ENCODE measurements around the gene GIGYF2.
"Not testable (repeated sequence)": the region's sequence is repeated elsewhere in the genome, so short reads cannot be mapped to it uniquely, and the experiment has no call there.

The GIGYF2 gene

GRCh38 chr2:232893834-232894233 is 196.7 kb downstream of the GIGYF2 start:
- no peak for DNase-seq (ENCODE audit: low spot score)

- DNase-seq (ENCODE audit: low spot score), result no peak
Measured at GRCh38 chr2:232894251-232894650, 197.1 kb downstream of the GIGYF2 start.

DNA sequence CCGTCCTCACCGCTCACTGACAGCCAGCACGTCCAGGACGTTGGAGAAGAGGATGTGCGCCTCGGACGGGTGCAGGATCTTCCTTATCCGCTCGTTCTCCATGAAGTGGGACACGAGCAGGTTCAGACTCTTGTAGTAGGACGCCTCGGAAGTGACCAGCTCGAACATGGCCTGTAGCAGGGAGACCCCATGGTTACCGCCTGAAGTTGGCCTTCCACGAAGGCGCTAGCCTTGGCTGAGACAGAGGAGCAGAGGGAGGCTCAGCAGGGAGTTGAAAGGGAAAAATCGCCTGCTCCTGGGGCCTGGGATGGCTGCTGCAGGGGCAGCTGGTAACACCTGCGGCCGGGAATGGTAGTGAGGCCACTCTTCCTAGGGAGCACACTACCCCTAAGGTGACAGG is 197.6 kb downstream of the GIGYF2 start:
- no peak for DNase-seq (ENCODE audit: low spot score)

DNA sequence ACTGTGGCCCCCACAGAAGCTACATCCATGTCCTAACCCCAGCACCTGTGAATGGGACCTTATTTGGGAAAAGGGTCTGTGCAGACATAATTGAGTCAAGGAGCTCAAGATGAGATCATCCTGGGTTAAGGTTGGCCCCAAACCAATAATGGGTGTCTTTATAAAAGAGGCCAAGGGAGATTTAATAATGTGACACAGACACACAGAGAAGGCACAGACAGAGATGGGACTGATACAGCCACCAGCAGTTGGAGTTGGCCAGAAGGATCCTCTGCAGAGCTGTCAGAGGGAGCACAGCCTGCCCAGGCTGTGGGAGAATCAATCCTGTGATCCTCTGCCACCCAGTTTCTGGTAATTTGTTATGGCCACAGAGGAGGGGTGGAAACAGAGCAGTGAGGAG is 199.0 kb downstream of the GIGYF2 start:
- DNase-seq (ENCODE audit: low spot score), result no peak

- no peak for DNase-seq (ENCODE audit: low spot score)
Measured at GRCh38 chr2:232896720-232897597, 199.8 kb downstream of the GIGYF2 start.

GRCh38 chr2:232897598-232898408 is 200.7 kb downstream of the GIGYF2 start:
- no peak for DNase-seq (ENCODE audit: low spot score)

GRCh38 chr2:232898592-232899543 is 201.7 kb downstream of the GIGYF2 start:
- DNase-seq (ENCODE audit: low spot score), result no peak

DNA sequence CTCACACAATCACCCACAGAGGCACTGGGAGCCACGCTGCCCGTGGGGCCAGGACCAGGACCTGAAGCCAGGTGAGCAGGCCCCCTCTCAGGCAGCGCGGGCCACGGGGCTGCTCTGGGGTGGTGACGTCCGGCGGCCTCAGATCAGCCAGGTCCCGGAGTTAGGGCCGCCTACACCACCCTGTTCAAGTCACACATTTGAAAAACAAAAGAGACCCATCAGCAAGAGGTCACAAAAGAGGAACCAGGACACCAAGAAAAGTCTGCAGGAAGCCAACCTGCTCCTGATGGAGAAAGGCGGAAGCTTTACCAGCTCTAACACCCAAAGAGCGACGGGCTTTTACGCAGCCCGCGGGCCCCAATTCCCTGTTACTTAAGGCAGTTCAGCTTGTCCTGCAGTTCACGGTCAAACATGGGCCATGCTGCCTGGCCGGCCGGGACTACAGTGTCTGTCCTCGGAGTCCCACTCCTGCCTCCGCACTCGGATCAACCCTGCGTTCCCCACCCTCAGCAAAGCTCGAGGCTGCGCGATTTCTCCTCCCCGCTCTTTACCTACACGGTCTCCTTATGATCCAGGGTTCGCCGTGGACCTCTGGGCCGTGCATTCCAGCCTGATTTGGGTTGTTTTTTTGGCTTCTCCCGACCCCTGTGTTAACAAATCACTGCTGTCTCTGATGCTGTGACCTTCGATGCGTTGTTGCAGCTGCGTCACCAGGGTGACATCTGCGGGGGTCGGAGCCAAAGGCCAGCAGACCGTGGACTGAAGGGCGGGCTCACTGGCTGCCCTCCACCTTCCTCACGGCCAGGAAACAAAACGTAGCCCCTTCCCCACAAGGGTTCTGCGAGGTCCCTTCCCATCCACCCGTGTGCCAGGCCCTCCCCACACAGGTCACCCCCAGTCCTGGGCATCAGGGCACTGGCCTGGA is 203.9 kb downstream of the GIGYF2 start:
- no peak for DNase-seq (ENCODE audit: low spot score)

DNA sequence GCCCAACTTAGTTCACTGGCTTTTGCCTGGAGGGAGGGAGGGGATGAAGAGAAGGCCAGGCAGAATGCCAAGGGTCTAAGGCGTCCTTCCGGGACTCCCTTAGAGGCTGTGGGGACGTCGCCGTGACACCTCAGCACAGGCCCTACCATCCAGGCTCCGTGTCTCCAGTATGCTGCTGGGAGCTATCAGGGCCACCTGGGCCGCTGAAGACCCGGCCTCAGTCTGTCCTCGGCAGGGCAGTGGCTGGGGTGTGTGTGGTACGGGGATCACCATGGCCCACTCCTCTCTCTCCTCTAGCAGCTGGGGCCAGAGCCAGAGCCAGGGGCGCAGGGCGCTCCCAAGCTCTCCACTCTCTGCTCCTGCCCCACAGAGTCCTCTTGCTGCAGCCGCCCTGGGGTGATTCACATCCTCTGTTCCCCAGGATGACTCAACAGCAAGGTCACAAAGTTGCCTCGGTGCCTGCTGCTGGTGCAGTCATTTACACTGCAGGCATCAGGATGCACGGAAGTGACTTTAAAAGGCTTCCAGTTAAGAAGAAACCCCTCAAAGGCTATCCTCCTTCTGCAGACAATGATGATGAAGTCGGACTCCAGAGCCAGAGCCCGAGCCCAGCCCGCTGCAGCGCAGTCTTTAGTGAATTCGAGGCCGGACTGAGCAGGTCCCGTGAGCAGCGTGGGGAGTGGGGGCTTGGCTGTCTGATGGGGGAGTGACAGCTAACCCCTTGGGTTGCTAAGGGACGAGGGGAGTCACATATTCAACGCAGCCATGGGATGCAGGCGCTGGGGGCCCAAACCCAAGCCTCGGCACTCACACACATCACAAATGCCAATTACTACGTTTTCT is 204.8 kb downstream of the GIGYF2 start:
- peak; percentile 60 for DNase-seq (ENCODE audit: low spot score)

GRCh38 chr2:232903989-232904388 is 206.9 kb downstream of the GIGYF2 start:
- no peak for DNase-seq (ENCODE audit: low spot score)

- DNase-seq (ENCODE audit: low spot score), result not testable (repeated sequence)
Measured at GRCh38 chr2:232906867-232907717, 210.0 kb downstream of the GIGYF2 start.

- not testable (repeated sequence) for DNase-seq (ENCODE audit: low spot score)
Measured at GRCh38 chr2:232907718-232908085, 210.6 kb downstream of the GIGYF2 start.

- DNase-seq (ENCODE audit: low spot score), result no peak
Measured at GRCh38 chr2:232908695-232909094, 211.6 kb downstream of the GIGYF2 start.
